ENCODE measurements around the gene SDC4.

SDC4 gene

GRCh38 chr20:45305262-45305661 is 43.0 kb downstream of the SDC4 start:
- Histone ChIP-seq H3K4me3 (ENCODE audit: low read length in 2 of 2) (no peak overlapping the region), H3K4me1 (ENCODE audit: control insufficient read depth, insufficient read depth, low read length) (peaks cover 3% of the 10 kb centered on the region), H3K9ac (ENCODE audit: low read length in 2 of 2) (no peak overlapping the region), H3K27me3 (ENCODE audit: control insufficient read depth in 1 of 2, insufficient read depth in 2 of 2, low read length in 2 of 2) (peaks cover 31 to 37% of the 10 kb centered on the region in 2 donors), H3K27ac (ENCODE audit: low read length) (no peak overlapping the region), H3K9me3 (ENCODE audit: control insufficient read depth in 2 of 2, low read length in 2 of 2) (no peaks in the 10 kb centered on the region), H3K36me3 (ENCODE audit: control insufficient read depth in 2 of 2, insufficient read depth in 2 of 2, low read length in 2 of 2) (no peaks in the 10 kb centered on the region)

- H3K27me3 ChIP-seq (ENCODE audit: control insufficient read depth in 1 of 2, insufficient read depth in 2 of 2, low read length in 2 of 2): peaks cover 31 to 37% of the 10 kb centered on the region in 2 donors
- H3K9me3 ChIP-seq (ENCODE audit: control insufficient read depth in 2 of 2, low read length in 2 of 2): no peaks in the 10 kb centered on the region
- no peak overlapping the region for H3K4me3 ChIP-seq (ENCODE audit: low read length in 2 of 2)
- H3K27ac ChIP-seq (ENCODE audit: low read length): no peak overlapping the region
- no peaks in the 10 kb centered on the region for H3K36me3 ChIP-seq (ENCODE audit: control insufficient read depth in 2 of 2, insufficient read depth in 2 of 2, low read length in 2 of 2)
- no peak overlapping the region for H3K9ac ChIP-seq (ENCODE audit: low read length in 2 of 2)
- peaks cover 3% of the 10 kb centered on the region for H3K4me1 ChIP-seq (ENCODE audit: control insufficient read depth, insufficient read depth, low read length)
These were observed 43.7 kb downstream of the SDC4 start for GRCh38 chr20:45304464-45304999.

GRCh38 chr20:45303586-45304463 is 44.4 kb downstream of the SDC4 start:
- Histone ChIP-seq H3K9ac (ENCODE audit: low read length in 2 of 2) (no peak overlapping the region), H3K27ac (ENCODE audit: low read length) (no peak overlapping the region), H3K4me1 (ENCODE audit: control insufficient read depth, insufficient read depth, low read length) (peaks cover 3% of the 10 kb centered on the region), H3K27me3 (ENCODE audit: control insufficient read depth in 1 of 2, insufficient read depth in 2 of 2, low read length in 2 of 2) (peaks cover 29 to 37% of the 10 kb centered on the region in 2 donors), H3K36me3 (ENCODE audit: control insufficient read depth in 2 of 2, insufficient read depth in 2 of 2, low read length in 2 of 2) (no peaks in the 10 kb centered on the region), H3K9me3 (ENCODE audit: control insufficient read depth in 2 of 2, low read length in 2 of 2) (no peaks in the 10 kb centered on the region), H3K4me3 (ENCODE audit: low read length in 2 of 2) (no peak overlapping the region)

- Histone ChIP-seq H3K4me1 (ENCODE audit: control insufficient read depth, insufficient read depth, low read length) (peaks cover 3% of the 10 kb centered on the region), H3K36me3 (ENCODE audit: control insufficient read depth in 2 of 2, insufficient read depth in 2 of 2, low read length in 2 of 2) (no peaks in the 10 kb centered on the region), H3K27ac (ENCODE audit: low read length) (no peak overlapping the region), H3K27me3 (ENCODE audit: control insufficient read depth in 1 of 2, insufficient read depth in 2 of 2, low read length in 2 of 2) (peaks cover 24 to 33% of the 10 kb centered on the region in 2 donors), H3K9ac (ENCODE audit: low read length in 2 of 2) (no peak overlapping the region), H3K9me3 (ENCODE audit: control insufficient read depth in 2 of 2, low read length in 2 of 2) (no peaks in the 10 kb centered on the region), H3K4me3 (ENCODE audit: low read length in 2 of 2) (no peak overlapping the region)
These were observed 46.4 kb downstream of the SDC4 start for GRCh38 chr20:45301824-45302271.

GRCh38 chr20:45300961-45301360 is 47.3 kb downstream of the SDC4 start:
- H3K27me3 ChIP-seq (ENCODE audit: control insufficient read depth in 1 of 2, insufficient read depth in 2 of 2, low read length in 2 of 2): peaks cover 18 to 32% of the 10 kb centered on the region in 2 donors
- no peak overlapping the region for H3K27ac ChIP-seq (ENCODE audit: low read length)
- H3K36me3 ChIP-seq (ENCODE audit: control insufficient read depth in 2 of 2, insufficient read depth in 2 of 2, low read length in 2 of 2): no peaks in the 10 kb centered on the region
- no peak overlapping the region for H3K4me3 ChIP-seq (ENCODE audit: low read length in 2 of 2)
- no peaks in the 10 kb centered on the region for H3K4me1 ChIP-seq (ENCODE audit: control insufficient read depth, insufficient read depth, low read length)
- no peak overlapping the region for H3K9ac ChIP-seq (ENCODE audit: low read length in 2 of 2)
- H3K9me3 ChIP-seq (ENCODE audit: control insufficient read depth in 2 of 2, low read length in 2 of 2): no peaks in the 10 kb centered on the region

- H3K27me3 ChIP-seq (ENCODE audit: control insufficient read depth in 1 of 2, insufficient read depth in 2 of 2, low read length in 2 of 2): peaks cover 20 to 31% of the 10 kb centered on the region in 2 donors
- H3K36me3 ChIP-seq (ENCODE audit: control insufficient read depth in 2 of 2, insufficient read depth in 2 of 2, low read length in 2 of 2): no peaks in the 10 kb centered on the region
- H3K9ac ChIP-seq (ENCODE audit: low read length in 2 of 2): no peak overlapping the region
- no peaks in the 10 kb centered on the region for H3K9me3 ChIP-seq (ENCODE audit: control insufficient read depth in 2 of 2, low read length in 2 of 2)
- no peaks in the 10 kb centered on the region for H3K4me1 ChIP-seq (ENCODE audit: control insufficient read depth, insufficient read depth, low read length)
- H3K27ac ChIP-seq (ENCODE audit: low read length): no peak overlapping the region
- no peak overlapping the region for H3K4me3 ChIP-seq (ENCODE audit: low read length in 2 of 2)
These were observed 48.4 kb downstream of the SDC4 start for GRCh38 chr20:45299786-45300185.

GRCh38 chr20:45297786-45298497 is 50.3 kb downstream of the SDC4 start:
- peaks cover 11 to 27% of the 10 kb centered on the region in 2 donors for H3K27me3 ChIP-seq (ENCODE audit: control insufficient read depth in 1 of 2, insufficient read depth in 2 of 2, low read length in 2 of 2)

GRCh38 chr20:45294659-45295058 is 53.6 kb downstream of the SDC4 start:
- no peaks in the 10 kb centered on the region for H3K9me3 ChIP-seq (ENCODE audit: control insufficient read depth in 2 of 2, low read length in 2 of 2)

More at GRCh38 chr20:45297786-45298497, 50.3 kb downstream of the SDC4 start:
- Histone ChIP-seq H3K4me1 (ENCODE audit: control insufficient read depth, insufficient read depth, low read length) (peaks cover 10% of the 10 kb centered on the region), H3K9ac (ENCODE audit: low read length in 2 of 2) (no peak overlapping the region), H3K36me3 (ENCODE audit: control insufficient read depth in 2 of 2, insufficient read depth in 2 of 2, low read length in 2 of 2) (no peaks in the 10 kb centered on the region), H3K4me3 (ENCODE audit: low read length in 2 of 2) (no peak overlapping the region), H3K9me3 (ENCODE audit: control insufficient read depth in 2 of 2, low read length in 2 of 2) (no peaks in the 10 kb centered on the region), H3K27ac (ENCODE audit: low read length) (no peak overlapping the region)

GRCh38 chr20:45294003-45294368 is 54.2 kb downstream of the SDC4 start:
- no peak overlapping the region for H3K9ac ChIP-seq (ENCODE audit: low read length in 2 of 2)
- H3K4me1 ChIP-seq (ENCODE audit: control insufficient read depth, insufficient read depth, low read length): peaks cover 13% of the 10 kb centered on the region
- peaks cover 10 to 29% of the 10 kb centered on the region in 2 donors for H3K27me3 ChIP-seq (ENCODE audit: control insufficient read depth in 1 of 2, insufficient read depth in 2 of 2, low read length in 2 of 2)
- no peaks in the 10 kb centered on the region for H3K9me3 ChIP-seq (ENCODE audit: control insufficient read depth in 2 of 2, low read length in 2 of 2)
- no peak overlapping the region for H3K27ac ChIP-seq (ENCODE audit: low read length)
- no peaks in the 10 kb centered on the region for H3K36me3 ChIP-seq (ENCODE audit: control insufficient read depth in 2 of 2, insufficient read depth in 2 of 2, low read length in 2 of 2)
- H3K4me3 ChIP-seq (ENCODE audit: low read length in 2 of 2): peak overlapping the region; percentile 59 to 72

More at GRCh38 chr20:45294659-45295058, 53.6 kb downstream of the SDC4 start:
- H3K4me3 ChIP-seq (ENCODE audit: low read length in 2 of 2): no peak overlapping the region
- H3K36me3 ChIP-seq (ENCODE audit: control insufficient read depth in 2 of 2, insufficient read depth in 2 of 2, low read length in 2 of 2): no peaks in the 10 kb centered on the region
- H3K9ac ChIP-seq (ENCODE audit: low read length in 2 of 2): no peak overlapping the region
- no peak overlapping the region for H3K27ac ChIP-seq (ENCODE audit: low read length)
- peaks cover 13% of the 10 kb centered on the region for H3K4me1 ChIP-seq (ENCODE audit: control insufficient read depth, insufficient read depth, low read length)
- H3K27me3 ChIP-seq (ENCODE audit: control insufficient read depth in 1 of 2, insufficient read depth in 2 of 2, low read length in 2 of 2): peaks cover 10 to 29% of the 10 kb centered on the region in 2 donors

GRCh38 chr20:45293041-45294002 is 54.9 kb downstream of the SDC4 start:
- Histone ChIP-seq H3K4me3 (ENCODE audit: low read length in 2 of 2) (peak overlapping the region; percentile 59 to 72), H3K36me3 (ENCODE audit: control insufficient read depth in 2 of 2, insufficient read depth in 2 of 2, low read length in 2 of 2) (no peaks in the 10 kb centered on the region), H3K27me3 (ENCODE audit: control insufficient read depth in 1 of 2, insufficient read depth in 2 of 2, low read length in 2 of 2) (peaks cover 10 to 29% of the 10 kb centered on the region in 2 donors), H3K9ac (ENCODE audit: low read length in 2 of 2) (peak overlapping the region in 1 of 2 donors; percentile 52), H3K27ac (ENCODE audit: low read length) (no peak overlapping the region), H3K4me1 (ENCODE audit: control insufficient read depth, insufficient read depth, low read length) (peaks cover 13% of the 10 kb centered on the region), H3K9me3 (ENCODE audit: control insufficient read depth in 2 of 2, low read length in 2 of 2) (no peaks in the 10 kb centered on the region)
